MM.1S (cell line): ENCODE data around the gene EIF2AK3.

ENCODE experiments used
- DNase-seq: peaks from one replicate; pipeline ENCODE4 v3.0.0-alpha.2; 2015
- H2AFZ ChIP-seq: fragments of 300-600 bp; sonication (generic); 2 replicates; pipeline ENCODE4 v1.6.0; 2016; ENCODE audit warnings: antibody characterized with exemption, low read length
- H3F3A ChIP-seq: fragments of 300-600 bp; sonication (generic); 2 replicates; pipeline ENCODE4 v1.6.1; 2016; ENCODE audit warnings: mild to moderate bottlenecking, antibody characterized with exemption, low read length, moderate library complexity, mixed read lengths; ENCODE audit not compliant: insufficient read depth
- H3K27ac ChIP-seq: fragments of 300-600 bp; sonication (generic); 2 replicates; pipeline ENCODE4 v1.5.1; 2016; ENCODE audit warnings: mild to moderate bottlenecking, low read length
- H3K27me3 ChIP-seq: fragments of 300-600 bp; sonication (generic); replicated peaks from 2 replicates; pipeline ENCODE4 v1.6.0; 2016; ENCODE audit warnings: low read length; ENCODE audit not compliant: insufficient read depth
- H3K36me3 ChIP-seq: fragments of 300-600 bp; sonication (generic); replicated peaks from 2 replicates; pipeline ENCODE4 v1.6.1; 2016; ENCODE audit warnings: mild to moderate bottlenecking, low read length, mixed read lengths; ENCODE audit not compliant: insufficient read depth
- H3K4me1 ChIP-seq: fragments of 300-600 bp; sonication (generic); 2 replicates; pipeline ENCODE4 v1.6.1; 2016; ENCODE audit warnings: low read length, mixed read lengths
- H3K4me2 ChIP-seq: fragments of 300-600 bp; sonication (generic); 2 replicates; pipeline ENCODE4 v1.6.0; 2016; ENCODE audit warnings: low read depth, low read length
- H3K4me3 ChIP-seq: fragments of 300-600 bp; sonication (generic); 2 replicates; pipeline ENCODE4 v1.5.1; 2016; ENCODE audit warnings: low read length, mixed read lengths
- H3K79me2 ChIP-seq: fragments of 300-600 bp; sonication (generic); 2 replicates; pipeline ENCODE4 v1.6.1; 2016; ENCODE audit warnings: mixed run types, low read length, mixed read lengths
- H3K9ac ChIP-seq: fragments of 300-600 bp; sonication (generic); 2 replicates; pipeline ENCODE4 v1.6.1; 2016; ENCODE audit warnings: low read length, mixed read lengths
- H3K9me2 ChIP-seq: fragments of 300-600 bp; sonication (generic); replicated peaks from 2 replicates; pipeline ENCODE4 v1.6.1; 2016; ENCODE audit warnings: mild to moderate bottlenecking, low read length, mixed read lengths; ENCODE audit not compliant: insufficient read depth
- H3K9me3 ChIP-seq: fragments of 300-600 bp; sonication (generic); replicated peaks from 2 replicates; pipeline ENCODE4 v1.6.1; 2016; ENCODE audit warnings: mild to moderate bottlenecking, low read length, mixed read lengths; ENCODE audit not compliant: insufficient read depth
- H4K20me1 ChIP-seq: fragments of 300-600 bp; sonication (generic); 2 replicates; pipeline ENCODE4 v1.6.1; 2016; ENCODE audit warnings: mild to moderate bottlenecking, low read length, moderate library complexity, mixed read lengths; ENCODE audit not compliant: insufficient read depth
- EZH2 ChIP-seq: fragments of 300-600 bp; sonication (generic); optimal IDR thresholded peaks from 2 replicates; pipeline ENCODE3; 2017; ENCODE audit warnings: low read depth, mild to moderate bottlenecking, antibody characterized with exemption, low read length, mixed read lengths
- EZH2phosphoT487 ChIP-seq: fragments of 300-600 bp; sonication (generic); IDR thresholded peaks from 2 replicates; pipeline ENCODE4 v1.6.1; 2018; ENCODE audit warnings: antibody characterized with exemption, low read length
- TF ChIP-seq, protein P1 (sequence below): fragments of 300-600 bp; sonication (generic); IDR thresholded peaks from 2 replicates; pipeline ENCODE4 v1.5.1; 2016; ENCODE audit warnings: antibody characterized with exemption, low read length, mixed read lengths

Gene EIF2AK3

DNA sequence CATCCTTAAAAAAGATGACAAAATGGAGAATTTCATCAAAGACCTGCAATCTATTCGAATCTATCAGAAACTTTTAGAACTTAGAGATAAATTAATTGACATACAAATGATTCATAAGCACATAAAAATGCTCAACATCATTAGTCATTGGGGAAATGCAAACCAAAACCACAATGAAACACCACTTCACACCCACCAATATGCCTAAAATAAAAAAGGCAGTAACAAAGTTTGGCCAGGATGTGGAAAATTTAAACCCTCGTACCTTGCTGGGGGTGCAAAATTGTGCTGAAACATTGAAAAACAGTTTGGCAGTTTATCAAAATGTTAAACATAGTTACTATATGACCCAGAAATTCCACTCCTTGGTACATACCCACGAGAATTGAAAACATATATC is 11.5 kb upstream of the EIF2AK3 start:
- no peaks in the 10 kb centered on the region for H3K27me3 ChIP-seq
- H3K27ac ChIP-seq = no peak overlapping the region
- no peaks in the 10 kb centered on the region for H3K9me2 ChIP-seq
- H3K9ac ChIP-seq = no peak overlapping the region
- peak overlapping the region; percentile 14; the same call in 1 of the 2 replicates for H3K4me2 ChIP-seq
- H4K20me1 ChIP-seq = no peaks in the 10 kb centered on the region
- no peak for TF ChIP-seq EZH2phosphoT487
- TF ChIP-seq, protein P1, sequence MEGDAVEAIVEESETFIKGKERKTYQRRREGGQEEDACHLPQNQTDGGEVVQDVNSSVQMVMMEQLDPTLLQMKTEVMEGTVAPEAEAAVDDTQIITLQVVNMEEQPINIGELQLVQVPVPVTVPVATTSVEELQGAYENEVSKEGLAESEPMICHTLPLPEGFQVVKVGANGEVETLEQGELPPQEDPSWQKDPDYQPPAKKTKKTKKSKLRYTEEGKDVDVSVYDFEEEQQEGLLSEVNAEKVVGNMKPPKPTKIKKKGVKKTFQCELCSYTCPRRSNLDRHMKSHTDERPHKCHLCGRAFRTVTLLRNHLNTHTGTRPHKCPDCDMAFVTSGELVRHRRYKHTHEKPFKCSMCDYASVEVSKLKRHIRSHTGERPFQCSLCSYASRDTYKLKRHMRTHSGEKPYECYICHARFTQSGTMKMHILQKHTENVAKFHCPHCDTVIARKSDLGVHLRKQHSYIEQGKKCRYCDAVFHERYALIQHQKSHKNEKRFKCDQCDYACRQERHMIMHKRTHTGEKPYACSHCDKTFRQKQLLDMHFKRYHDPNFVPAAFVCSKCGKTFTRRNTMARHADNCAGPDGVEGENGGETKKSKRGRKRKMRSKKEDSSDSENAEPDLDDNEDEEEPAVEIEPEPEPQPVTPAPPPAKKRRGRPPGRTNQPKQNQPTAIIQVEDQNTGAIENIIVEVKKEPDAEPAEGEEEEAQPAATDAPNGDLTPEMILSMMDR = no peak
- no peak for TF ChIP-seq EZH2
- peaks cover 25% of the 10 kb centered on the region for H3K4me1 ChIP-seq
- peak; percentile 21 for DNase-seq
- peaks cover 13% of the 10 kb centered on the region; the same call in 1 of the 2 replicates for H3F3A ChIP-seq
- no peaks in the 10 kb centered on the region for H3K36me3 ChIP-seq
- H3K79me2 ChIP-seq = no peaks in the 10 kb centered on the region
- H3K4me3 ChIP-seq = no peak overlapping the region
- no peaks in the 10 kb centered on the region for H3K9me3 ChIP-seq
- no peak overlapping the region for H2AFZ ChIP-seq

DNA sequence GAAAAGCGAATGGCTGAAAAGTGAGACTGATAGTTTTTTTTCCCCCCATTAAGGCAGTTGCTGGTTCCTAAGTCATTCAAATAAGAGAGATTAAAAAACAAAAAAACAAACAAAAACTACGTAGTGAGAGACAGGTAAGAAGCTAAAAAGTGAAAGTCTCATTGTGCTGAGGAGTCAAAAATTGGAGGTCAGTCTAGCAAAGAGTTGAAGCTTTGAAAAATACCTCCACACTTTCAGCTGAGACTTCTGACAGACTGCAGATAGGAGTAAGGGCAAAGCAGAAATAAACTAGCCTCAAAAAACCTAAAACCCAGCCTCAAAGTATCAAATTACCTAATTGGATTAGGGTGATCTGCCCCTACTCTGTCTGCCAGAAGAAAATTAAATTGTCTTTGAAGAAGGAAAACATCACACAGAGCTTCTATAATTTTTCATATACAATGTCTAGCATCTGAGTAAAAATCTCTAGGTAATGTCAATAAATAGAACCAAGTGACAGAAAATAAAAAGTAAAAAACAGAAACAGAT is 10.9 kb upstream of the EIF2AK3 start:
- DNase-seq = peak; percentile 53
- H3K4me2 ChIP-seq = peak overlapping the region; percentile 45
- H3K79me2 ChIP-seq = no peaks in the 10 kb centered on the region
- no peak overlapping the region for H3K27ac ChIP-seq
- H4K20me1 ChIP-seq = no peaks in the 10 kb centered on the region
- no peaks in the 10 kb centered on the region for H3K9me2 ChIP-seq
- TF ChIP-seq, protein P1 = no peak
- TF ChIP-seq EZH2 = no peak
- no peak for TF ChIP-seq EZH2phosphoT487
- no peak overlapping the region; the same call in 1 of the 2 replicates for H3K9ac ChIP-seq
- no peak overlapping the region for H2AFZ ChIP-seq
- H3K9me3 ChIP-seq = no peaks in the 10 kb centered on the region
- H3F3A ChIP-seq = peaks cover 13% of the 10 kb centered on the region; the same call in 1 of the 2 replicates
- peaks cover 25% of the 10 kb centered on the region for H3K4me1 ChIP-seq
- no peaks in the 10 kb centered on the region for H3K36me3 ChIP-seq
- H3K4me3 ChIP-seq = 0 out of 2 replicates have a peak overlapping the region, but pooled peaks have one; percentile 1
- no peaks in the 10 kb centered on the region for H3K27me3 ChIP-seq

DNA sequence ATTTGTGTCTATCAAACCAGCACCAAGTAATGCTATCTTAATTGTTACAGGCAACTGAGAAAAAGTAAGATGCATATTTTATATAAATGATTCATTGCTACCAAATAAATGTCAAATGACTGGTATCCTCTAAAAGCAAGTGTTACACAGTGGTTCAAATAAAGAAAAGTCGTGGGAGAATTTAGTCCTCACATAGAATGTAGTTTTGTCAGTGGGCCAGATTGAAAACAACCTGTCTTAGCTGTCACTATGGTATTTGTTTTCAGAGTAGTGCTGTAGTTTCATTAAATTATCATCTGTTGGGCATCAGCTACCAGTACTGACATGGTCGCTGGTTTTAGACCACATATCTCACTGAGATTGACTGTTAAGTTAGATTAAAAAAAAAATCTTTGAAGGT is 10.2 kb upstream of the EIF2AK3 start:
- Histone ChIP-seq H3K79me2 (no peaks in the 10 kb centered on the region), H3K9me2 (no peaks in the 10 kb centered on the region), H3K4me3 (0 out of 2 replicates have a peak overlapping the region, but pooled peaks have one; percentile 1), H3K4me2 (peak overlapping the region; percentile 45; the same call in 1 of the 2 replicates), H2AFZ (no peak overlapping the region), H3K27me3 (no peaks in the 10 kb centered on the region), H3K4me1 (peaks cover 25% of the 10 kb centered on the region), H3F3A (peaks cover 13% of the 10 kb centered on the region; the same call in 1 of the 2 replicates), H3K9ac (no peak overlapping the region), H3K36me3 (no peaks in the 10 kb centered on the region), H3K9me3 (no peaks in the 10 kb centered on the region), H3K27ac (no peak overlapping the region), H4K20me1 (no peaks in the 10 kb centered on the region)
- TF ChIP-seq, protein P1 = no peak
- TF ChIP-seq EZH2phosphoT487 (no peak), EZH2 (no peak)
- no peak for DNase-seq
